ENCODE measurements around the gene FNBP1L. TPM values are rescaled to one million over a fixed set of nuclear protein-coding genes. Genes with fewer than 3 reads are reported as not detected.

FNBP1L gene
- total and polyA plus RNA-seq, 10 of the 15 experiments (the other 5 are each of a cell fraction or from before 2014, with no cell fraction given), result 0.02 to 0.12 (median 0.07) TPM; not detected in 4

DNA sequence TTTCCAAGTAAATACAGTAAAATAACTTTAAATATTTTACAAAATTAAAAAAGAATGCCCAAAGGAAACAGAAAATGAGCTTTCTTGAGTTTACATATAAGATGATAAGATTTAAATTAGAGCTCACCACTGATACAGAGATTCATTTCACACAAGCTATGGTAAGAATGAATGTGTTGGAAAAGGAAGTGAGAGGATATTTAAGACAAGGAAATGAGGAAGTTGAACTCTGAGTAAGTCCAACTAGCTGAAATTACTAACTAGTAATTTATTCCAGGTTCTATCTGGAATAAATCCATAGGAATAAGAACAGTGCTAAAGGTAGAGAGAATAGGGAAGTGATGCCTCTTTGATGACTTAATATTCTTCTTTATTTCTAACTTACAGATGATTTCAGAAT is 42.4 kb downstream of the FNBP1L start:
- no peaks in the 10 kb centered on the region for H3K79me2 ChIP-seq (ENCODE audit: control insufficient read depth, insufficient read depth, low read length)
- H3K9me3 ChIP-seq (replicated peaks; ENCODE audit: control insufficient read depth, insufficient read depth, low read length), result no peaks in the 10 kb centered on the region
- H3K27me3 ChIP-seq (replicated peaks in 1 of 2; ENCODE audit: control insufficient read depth in 2 of 2, insufficient read depth in 2 of 2, low read length in 1 of 2), result peaks cover 0 to 2% of the 10 kb centered on the region in 2 experiments; a peak in 1 of 4 replicates
- ChIA-PET RAD21 (ENCODE audit: unreplicated experiment) (no interaction called here), POLR2A (no interaction called here), SMC1A (ENCODE audit: uncharacterized antibody, unreplicated experiment) (no interaction called here), CTCF (no interaction called here)
- no peak for ATAC-seq
- no peak for DNase-seq (ENCODE audit: low read depth, low spot score)
- H3K4me2 ChIP-seq (ENCODE audit: control insufficient read depth, insufficient read depth), result no peak overlapping the region
- no peak overlapping the region for H3K27ac ChIP-seq (ENCODE audit: control insufficient read depth, insufficient read depth)
- intact Hi-C loops (cut with micrococcal nuclease; ENCODE audit: unreplicated experiment), result no loop called here
- no peaks in the 10 kb centered on the region for H3K36me3 ChIP-seq (ENCODE audit: control insufficient read depth in 2 of 2, insufficient read depth in 2 of 2, low read length in 1 of 2)
- H4K20me1 ChIP-seq (ENCODE audit: control insufficient read depth, insufficient read depth), result no peaks in the 10 kb centered on the region
- no peak overlapping the region for H3K4me3 ChIP-seq
- BruUV-seq (replicated peaks), result no TSS peak
- TF ChIP-seq MTA2 (IDR thresholded peaks at IDR 0.05; ENCODE audit: low read depth), result no peak
- in situ Hi-C loops (cut with MboI), result no loop called here
- H3K9ac ChIP-seq (ENCODE audit: control insufficient read depth, insufficient read depth, low read length), result no peak overlapping the region
- no peaks in the 10 kb centered on the region for H3K4me1 ChIP-seq (ENCODE audit: control insufficient read depth, insufficient read depth, low read length)
- no peak for FAIRE-seq
- no peak overlapping the region for H2AFZ ChIP-seq (ENCODE audit: control insufficient read depth, low read depth, low read length)

GRCh38 chr1:93495911-93496310 is 48.0 kb downstream of the FNBP1L start:
- intact Hi-C loops (cut with micrococcal nuclease; ENCODE audit: unreplicated experiment) (no loop called here), in situ Hi-C loops (cut with MboI) (no loop called here)
- Histone ChIP-seq H3K4me3 (no peak overlapping the region), H4K20me1 (ENCODE audit: control insufficient read depth, insufficient read depth) (no peaks in the 10 kb centered on the region), H3K9ac (ENCODE audit: control insufficient read depth, insufficient read depth, low read length) (no peak overlapping the region), H2AFZ (ENCODE audit: control insufficient read depth, low read depth, low read length) (no peak overlapping the region), H3K9me3 (replicated peaks; ENCODE audit: control insufficient read depth, insufficient read depth, low read length) (no peaks in the 10 kb centered on the region), H3K4me1 (ENCODE audit: control insufficient read depth, insufficient read depth, low read length) (no peaks in the 10 kb centered on the region), H3K27ac (ENCODE audit: control insufficient read depth, insufficient read depth) (no peak overlapping the region), H3K79me2 (ENCODE audit: control insufficient read depth, insufficient read depth, low read length) (no peaks in the 10 kb centered on the region), H3K36me3 (ENCODE audit: control insufficient read depth in 2 of 2, insufficient read depth in 2 of 2, low read length in 1 of 2) (no peaks in the 10 kb centered on the region), H3K27me3 (replicated peaks in 1 of 2; ENCODE audit: control insufficient read depth in 2 of 2, insufficient read depth in 2 of 2, low read length in 1 of 2) (no peaks in the 10 kb centered on the region; a peak in 1 of 4 replicates), H3K4me2 (ENCODE audit: control insufficient read depth, insufficient read depth) (no peak overlapping the region)
- FAIRE-seq (no peak), DNase-seq (ENCODE audit: low read depth, low spot score) (no peak), ATAC-seq (no peak)
- no TSS peak for BruUV-seq (replicated peaks)
- ChIA-PET CTCF (no interaction called here), POLR2A (no interaction called here), RAD21 (ENCODE audit: unreplicated experiment) (no interaction called here), SMC1A (ENCODE audit: uncharacterized antibody, unreplicated experiment) (no interaction called here)
- 30% methylated on average over 1 of the region's 1 CpG for WGBS (ENCODE audit: insufficient coverage, insufficient replicate concordance, low lambda C conversion rate, missing lambda C conversion rate)
- TF ChIP-seq NR2C2 (IDR thresholded peaks at IDR 0.05; ENCODE audit: borderline replicate concordance, control insufficient read depth, insufficient read length, low read depth) (no peak), RELA (IDR thresholded peaks at IDR 0.05; ENCODE audit: borderline replicate concordance, partially characterized antibody) (no peak), ATF7 (IDR thresholded peaks at IDR 0.05; ENCODE audit: low read depth) (no peak), BCL11A (IDR thresholded peaks at IDR 0.05; ENCODE audit: low read depth, low read length) (no peak), HDAC6 (IDR thresholded peaks at IDR 0.05; ENCODE audit: unreplicated experiment) (no peak), POU2F2 (IDR thresholded peaks at IDR 0.05; ENCODE audit: borderline replicate concordance, low read depth, low read length) (no peak), SREBF1 (IDR thresholded peaks at IDR 0.05; ENCODE audit: low read length) (no peak), ZNF274 (IDR thresholded peaks at IDR 0.05; ENCODE audit: insufficient read depth, insufficient read length) (no peak)
- TF ChIP-seq, protein P1, sequence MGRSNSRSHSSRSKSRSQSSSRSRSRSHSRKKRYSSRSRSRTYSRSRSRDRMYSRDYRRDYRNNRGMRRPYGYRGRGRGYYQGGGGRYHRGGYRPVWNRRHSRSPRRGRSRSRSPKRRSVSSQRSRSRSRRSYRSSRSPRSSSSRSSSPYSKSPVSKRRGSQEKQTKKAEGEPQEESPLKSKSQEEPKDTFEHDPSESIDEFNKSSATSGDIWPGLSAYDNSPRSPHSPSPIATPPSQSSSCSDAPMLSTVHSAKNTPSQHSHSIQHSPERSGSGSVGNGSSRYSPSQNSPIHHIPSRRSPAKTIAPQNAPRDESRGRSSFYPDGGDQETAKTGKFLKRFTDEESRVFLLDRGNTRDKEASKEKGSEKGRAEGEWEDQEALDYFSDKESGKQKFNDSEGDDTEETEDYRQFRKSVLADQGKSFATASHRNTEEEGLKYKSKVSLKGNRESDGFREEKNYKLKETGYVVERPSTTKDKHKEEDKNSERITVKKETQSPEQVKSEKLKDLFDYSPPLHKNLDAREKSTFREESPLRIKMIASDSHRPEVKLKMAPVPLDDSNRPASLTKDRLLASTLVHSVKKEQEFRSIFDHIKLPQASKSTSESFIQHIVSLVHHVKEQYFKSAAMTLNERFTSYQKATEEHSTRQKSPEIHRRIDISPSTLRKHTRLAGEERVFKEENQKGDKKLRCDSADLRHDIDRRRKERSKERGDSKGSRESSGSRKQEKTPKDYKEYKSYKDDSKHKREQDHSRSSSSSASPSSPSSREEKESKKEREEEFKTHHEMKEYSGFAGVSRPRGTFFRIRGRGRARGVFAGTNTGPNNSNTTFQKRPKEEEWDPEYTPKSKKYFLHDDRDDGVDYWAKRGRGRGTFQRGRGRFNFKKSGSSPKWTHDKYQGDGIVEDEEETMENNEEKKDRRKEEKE (IDR thresholded peaks at IDR 0.05), result no peak

All from GM12878 (cell line).